Parathyroid adenoma (tissue), 2 donors: Measurements from ENCODE around the gene GALNT9.

Source experiments
- H2AFZ ChIP-seq: fragments of 300-600 bp; sonication (generic); one replicate; pipeline ENCODE4 v1.7.0; 2017; ENCODE audit warnings: antibody characterized with exemption, mild to moderate bottlenecking
- H3K27ac ChIP-seq: fragments of 300-600 bp; sonication (generic); one replicate; pipeline ENCODE4 v1.7.0; 2017
- H3K27me3 ChIP-seq: fragments of 300-600 bp; sonication (generic); one replicate; pipeline ENCODE4 v1.7.0; 2017; ENCODE audit warnings: low read length; ENCODE audit not compliant: control insufficient read depth, insufficient read depth
- H3K36me3 ChIP-seq: fragments of 300-600 bp; sonication (generic); one replicate; pipeline ENCODE4 v1.7.0; 2017; ENCODE audit warnings: low read length; ENCODE audit not compliant: control insufficient read depth, insufficient read depth
- H3K4me1 ChIP-seq: fragments of 300-600 bp; sonication (generic); one replicate; pipeline ENCODE4 v1.7.0; 2017; ENCODE audit warnings: control low read depth
- H3K4me2 ChIP-seq: fragments of 300-600 bp; sonication (generic); one replicate; pipeline ENCODE4 v1.7.0; 2017; ENCODE audit warnings: low read length
- H3K4me3 ChIP-seq: fragments of 300-600 bp; sonication (generic); one replicate; pipeline ENCODE4 v1.7.0; 2017; ENCODE audit warnings: low read depth, low read length
- H3K79me2 ChIP-seq: fragments of 300-600 bp; sonication (generic); one replicate; pipeline ENCODE4 v1.7.0; 2017; ENCODE audit warnings: control low read depth
- H3K9ac ChIP-seq: fragments of 300-600 bp; sonication (generic); one replicate; pipeline ENCODE4 v1.7.0; 2017; ENCODE audit warnings: mild to moderate bottlenecking
- H3K9me3 ChIP-seq: fragments of 300-600 bp; sonication (generic); one replicate; pipeline ENCODE4 v1.7.0; 2017; ENCODE audit warnings: low read length; ENCODE audit not compliant: control insufficient read depth
- TF ChIP-seq, protein P1 (sequence below): fragments of 300-600 bp; sonication (generic); IDR thresholded peaks from one replicate; pipeline ENCODE4 v1.7.0; 2017; ENCODE audit warnings: antibody characterized with exemption, mild to moderate bottlenecking
- donor health status: primary hyperparathyroidism.

GALNT9 gene

DNA sequence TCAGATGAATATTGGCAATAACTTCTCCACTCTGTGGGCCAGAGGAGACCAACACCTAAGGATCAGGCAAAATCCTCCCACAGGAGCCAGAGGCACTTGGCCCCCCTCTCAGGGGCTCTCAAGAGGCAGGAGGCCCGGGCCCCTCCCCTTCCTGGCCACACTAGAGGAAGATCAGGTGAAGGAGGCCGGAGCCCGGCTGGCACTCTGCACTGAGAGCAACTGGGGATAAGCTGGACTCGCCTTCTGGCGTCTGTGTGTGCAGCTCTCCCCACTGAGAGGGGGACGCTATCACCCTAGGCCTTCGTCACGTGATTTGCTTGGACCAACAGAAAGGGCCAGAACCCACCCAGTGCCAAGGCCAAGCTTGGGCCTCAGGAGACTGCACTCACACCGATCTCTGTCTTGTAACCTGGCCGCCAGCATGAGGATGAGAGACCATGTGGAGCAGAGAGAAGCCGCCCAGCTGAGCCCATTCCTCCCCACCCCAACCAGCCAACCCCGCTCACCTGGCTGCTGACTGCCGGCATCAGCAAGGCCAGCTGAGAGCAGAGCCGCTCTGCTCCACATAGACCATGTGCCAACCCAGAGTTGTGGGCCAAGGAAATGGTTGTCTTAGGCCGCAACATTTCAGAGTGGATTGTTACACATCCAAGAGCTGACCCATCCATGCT, 121.1 kb downstream of the GALNT9 start:
- H3K36me3 ChIP-seq = no peaks in the 10 kb centered on the region
- TF ChIP-seq, protein P1, sequence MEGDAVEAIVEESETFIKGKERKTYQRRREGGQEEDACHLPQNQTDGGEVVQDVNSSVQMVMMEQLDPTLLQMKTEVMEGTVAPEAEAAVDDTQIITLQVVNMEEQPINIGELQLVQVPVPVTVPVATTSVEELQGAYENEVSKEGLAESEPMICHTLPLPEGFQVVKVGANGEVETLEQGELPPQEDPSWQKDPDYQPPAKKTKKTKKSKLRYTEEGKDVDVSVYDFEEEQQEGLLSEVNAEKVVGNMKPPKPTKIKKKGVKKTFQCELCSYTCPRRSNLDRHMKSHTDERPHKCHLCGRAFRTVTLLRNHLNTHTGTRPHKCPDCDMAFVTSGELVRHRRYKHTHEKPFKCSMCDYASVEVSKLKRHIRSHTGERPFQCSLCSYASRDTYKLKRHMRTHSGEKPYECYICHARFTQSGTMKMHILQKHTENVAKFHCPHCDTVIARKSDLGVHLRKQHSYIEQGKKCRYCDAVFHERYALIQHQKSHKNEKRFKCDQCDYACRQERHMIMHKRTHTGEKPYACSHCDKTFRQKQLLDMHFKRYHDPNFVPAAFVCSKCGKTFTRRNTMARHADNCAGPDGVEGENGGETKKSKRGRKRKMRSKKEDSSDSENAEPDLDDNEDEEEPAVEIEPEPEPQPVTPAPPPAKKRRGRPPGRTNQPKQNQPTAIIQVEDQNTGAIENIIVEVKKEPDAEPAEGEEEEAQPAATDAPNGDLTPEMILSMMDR = no peak
- H3K9ac ChIP-seq = no peak overlapping the region
- peaks cover 11% of the 10 kb centered on the region for H3K4me1 ChIP-seq
- no peak overlapping the region for H2AFZ ChIP-seq
- H3K4me2 ChIP-seq = no peak overlapping the region
- H3K27me3 ChIP-seq = peaks cover 3% of the 10 kb centered on the region
- no peak overlapping the region for H3K27ac ChIP-seq
- no peaks in the 10 kb centered on the region for H3K9me3 ChIP-seq
- H3K79me2 ChIP-seq = no peaks in the 10 kb centered on the region
- H3K4me3 ChIP-seq = no peak overlapping the region

DNA sequence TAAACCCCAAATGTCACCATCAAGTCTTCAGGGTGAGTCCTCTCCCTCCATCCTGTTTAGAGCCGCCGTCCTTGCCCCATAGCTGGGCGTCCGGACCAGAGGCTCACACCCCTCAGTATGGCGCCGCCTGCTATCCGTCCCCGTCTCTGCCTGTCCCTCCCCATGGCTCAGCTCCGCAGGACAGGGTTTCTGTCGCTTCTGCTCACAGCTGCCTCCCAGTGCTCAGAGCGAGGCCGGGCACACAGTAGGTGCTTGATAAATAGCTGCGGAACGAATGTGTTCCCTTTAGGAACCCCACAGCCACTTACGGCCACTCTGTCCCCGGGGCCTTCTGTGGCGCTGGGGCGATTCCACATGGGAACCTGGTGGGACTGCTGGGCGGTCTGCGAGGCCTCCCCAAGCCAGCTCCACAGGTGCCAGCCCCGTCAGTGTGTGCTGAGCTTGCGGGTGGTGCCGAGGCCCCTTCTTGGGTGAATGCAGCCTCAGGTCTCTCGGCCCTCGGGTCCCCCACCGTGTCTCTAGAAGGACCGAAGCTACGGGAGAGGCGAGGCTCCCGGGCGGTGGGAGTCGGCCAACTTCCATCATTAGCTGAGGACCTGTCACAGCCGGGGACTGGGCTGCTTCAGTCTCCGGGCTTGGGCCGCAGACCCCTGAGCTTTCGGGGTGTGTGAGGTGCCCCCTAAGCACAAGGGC, 122.2 kb downstream of the GALNT9 start:
- TF ChIP-seq, protein P1 = no peak
- Histone ChIP-seq H3K79me2 (no peaks in the 10 kb centered on the region), H3K9me3 (no peaks in the 10 kb centered on the region), H3K4me3 (no peak overlapping the region), H3K9ac (no peak overlapping the region), H3K36me3 (no peaks in the 10 kb centered on the region), H3K4me1 (peaks cover 11% of the 10 kb centered on the region), H3K27ac (no peak overlapping the region), H3K4me2 (no peak overlapping the region), H2AFZ (no peak overlapping the region), H3K27me3 (peaks cover 3% of the 10 kb centered on the region)

DNA sequence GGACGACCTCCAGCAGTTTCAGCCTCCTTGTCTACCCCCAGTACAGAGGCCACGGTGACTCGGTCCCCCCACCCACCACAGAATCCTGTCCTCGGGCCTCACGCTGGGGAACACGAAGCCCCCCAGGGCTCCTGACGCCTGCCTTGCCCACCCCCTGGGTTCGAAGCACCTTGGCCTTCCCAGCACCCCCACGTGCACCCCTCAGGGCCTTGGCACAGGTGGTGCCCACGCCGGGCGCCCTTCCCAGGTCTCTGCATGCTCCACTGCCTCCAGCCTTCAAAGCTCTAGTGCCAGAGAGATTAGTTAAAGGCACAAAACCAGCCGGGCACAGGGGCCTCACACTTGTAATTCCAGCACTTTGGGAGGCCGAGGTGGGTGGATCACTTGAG, 123.3 kb downstream of the GALNT9 start:
- Histone ChIP-seq H3K4me1 (peaks cover 11% of the 10 kb centered on the region), H3K36me3 (no peaks in the 10 kb centered on the region), H3K9me3 (no peaks in the 10 kb centered on the region), H2AFZ (no peak overlapping the region), H3K27ac (no peak overlapping the region), H3K27me3 (peaks cover 3% of the 10 kb centered on the region), H3K4me2 (no peak overlapping the region), H3K4me3 (no peak overlapping the region), H3K79me2 (no peaks in the 10 kb centered on the region), H3K9ac (no peak overlapping the region)
- TF ChIP-seq, protein P1 = no peak

DNA sequence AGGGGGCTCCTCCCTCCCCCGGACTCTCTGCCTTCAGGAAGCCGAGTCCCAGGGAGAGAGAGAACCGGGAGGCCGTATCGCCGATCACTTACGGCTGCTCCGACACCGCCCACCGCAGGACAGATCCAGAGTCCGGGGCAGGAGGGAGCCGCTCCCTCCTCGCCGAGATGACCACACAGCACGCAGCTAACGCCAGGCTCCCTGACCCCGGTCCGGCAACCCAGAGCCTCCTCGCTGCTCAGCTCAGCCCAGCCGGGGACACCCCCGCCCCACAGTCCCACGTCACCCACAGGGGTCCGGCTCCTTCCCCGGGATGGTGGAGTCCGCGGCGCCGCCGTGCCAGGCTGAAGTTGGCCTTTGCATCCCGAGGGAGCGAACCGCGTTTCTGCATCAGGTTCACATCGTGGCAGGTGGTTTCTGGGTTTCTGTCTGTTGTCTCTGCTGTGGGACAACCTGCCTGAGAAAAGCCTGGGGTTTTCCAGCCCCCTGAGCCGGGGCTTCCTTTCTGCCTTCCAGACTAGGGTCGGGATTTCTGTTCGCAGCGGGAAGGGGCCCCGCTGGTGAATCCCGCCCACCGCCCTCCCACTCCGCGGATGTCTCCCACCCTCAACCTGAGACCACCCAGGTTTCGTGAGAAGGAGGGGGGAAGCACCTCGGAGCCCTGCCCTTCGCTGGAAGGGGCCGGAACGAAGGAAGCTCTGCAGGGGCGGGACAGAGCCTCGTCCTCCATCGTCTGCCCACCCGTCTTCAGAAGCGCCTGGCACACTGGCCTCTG, 123.9 kb downstream of the GALNT9 start:
- Histone ChIP-seq H3K36me3 (no peaks in the 10 kb centered on the region), H3K27me3 (peaks cover 3% of the 10 kb centered on the region), H3K9ac (no peak overlapping the region), H3K4me1 (peaks cover 11% of the 10 kb centered on the region), H3K9me3 (no peaks in the 10 kb centered on the region), H3K79me2 (no peaks in the 10 kb centered on the region), H3K4me2 (peak overlapping the region; percentile 47), H2AFZ (no peak overlapping the region), H3K4me3 (no peak overlapping the region), H3K27ac (no peak overlapping the region)
- TF ChIP-seq, protein P1 = no peak
